TTC549 (cell line): Measurements from ENCODE around the gene RPS26.
"Not testable (repeated sequence)": the region's sequence is repeated elsewhere in the genome, so short reads cannot be mapped to it uniquely, and the experiment has no call there.

Experiments
- FAIRE-seq: peaks from 2 replicates; lab custom pipeline; 2012; peaks lifted over from hg19 to GRCh38; lab: Jason Lieb, UNC

The RPS26 gene

GRCh38 chr12:56041552-56042429 is at the start of gene RPS26:
Gene RPS26, plus strand, starts transcription at chr12:56041918. Its CDS starts 249 bp downstream, at chr12:56042167.
- no peak for FAIRE-seq

DNA sequence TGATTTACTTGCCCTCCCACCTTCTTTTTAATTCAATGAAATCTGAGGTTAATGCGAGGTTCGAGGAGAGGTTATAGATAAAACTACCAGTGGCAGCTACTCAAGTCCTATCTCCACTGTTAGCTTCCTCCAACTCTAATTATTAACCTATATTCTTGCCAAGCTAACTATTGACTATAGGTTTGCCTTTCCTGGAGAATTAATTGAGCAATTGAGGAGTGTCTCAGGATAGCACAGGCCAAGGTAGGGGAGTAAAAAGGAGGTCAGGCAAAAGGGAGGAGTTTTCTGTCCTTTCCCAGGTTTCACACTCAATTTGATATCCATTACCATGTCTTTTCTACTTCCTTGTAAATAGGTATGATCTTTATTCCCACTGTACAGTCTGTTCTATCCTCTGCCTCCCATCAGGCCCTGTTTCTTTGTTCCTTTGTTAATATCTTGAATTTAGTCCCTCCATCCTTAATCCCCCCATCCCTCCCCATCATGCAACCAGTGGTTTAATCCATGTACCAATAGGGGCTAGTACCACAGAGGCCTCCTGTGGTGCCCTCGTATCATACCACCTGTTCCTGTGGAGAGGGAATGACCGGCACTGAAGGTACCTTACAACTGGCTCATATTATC is 48.4 kb upstream of the RPS26 start:
- no peak for FAIRE-seq

DNA sequence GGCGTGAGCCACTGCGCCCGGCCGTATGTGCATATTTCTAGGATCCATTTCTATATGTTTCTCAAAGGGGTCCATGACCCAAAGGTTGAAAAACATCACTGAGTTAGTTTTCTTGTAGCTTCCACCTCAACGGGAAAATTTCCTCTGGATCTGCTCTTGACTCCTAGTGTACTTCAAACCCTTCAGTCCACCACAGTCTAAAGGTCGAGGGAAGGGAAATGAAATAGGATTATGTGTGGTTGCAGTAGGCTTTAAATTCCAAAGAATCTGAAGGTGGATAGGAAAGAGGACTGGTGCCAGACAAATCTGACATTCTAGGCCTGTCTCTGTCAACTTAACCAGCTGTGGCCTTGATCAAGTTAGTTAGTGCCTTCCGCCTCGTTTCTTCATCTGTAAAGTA is 46.4 kb upstream of the RPS26 start:
- FAIRE-seq, result no peak

DNA sequence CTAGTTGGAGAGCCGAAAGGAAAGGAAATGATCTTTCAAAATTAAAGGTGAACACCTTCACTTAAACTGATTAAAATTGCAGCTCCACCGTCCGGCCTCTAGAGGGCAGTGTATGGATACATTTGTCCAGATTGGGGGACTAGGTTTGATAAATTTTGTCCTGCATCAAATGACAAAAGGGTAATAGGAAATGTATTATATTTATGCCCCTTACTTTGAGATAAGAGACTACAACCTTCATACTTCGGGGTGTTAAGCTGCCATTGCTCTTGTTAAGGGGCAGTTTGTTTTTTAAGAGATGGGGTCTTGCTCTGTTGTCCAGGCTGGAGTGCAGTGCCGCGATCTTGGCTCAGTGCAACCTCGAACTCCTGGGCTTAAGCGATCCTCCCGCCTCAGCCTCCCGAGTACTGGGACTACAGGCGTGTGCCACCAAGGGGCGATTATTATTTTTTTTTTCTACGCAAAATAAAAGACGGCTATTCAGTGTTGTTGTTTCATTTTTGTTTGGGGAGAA is 45.5 kb upstream of the RPS26 start:
- FAIRE-seq, result peak; percentile 52

DNA sequence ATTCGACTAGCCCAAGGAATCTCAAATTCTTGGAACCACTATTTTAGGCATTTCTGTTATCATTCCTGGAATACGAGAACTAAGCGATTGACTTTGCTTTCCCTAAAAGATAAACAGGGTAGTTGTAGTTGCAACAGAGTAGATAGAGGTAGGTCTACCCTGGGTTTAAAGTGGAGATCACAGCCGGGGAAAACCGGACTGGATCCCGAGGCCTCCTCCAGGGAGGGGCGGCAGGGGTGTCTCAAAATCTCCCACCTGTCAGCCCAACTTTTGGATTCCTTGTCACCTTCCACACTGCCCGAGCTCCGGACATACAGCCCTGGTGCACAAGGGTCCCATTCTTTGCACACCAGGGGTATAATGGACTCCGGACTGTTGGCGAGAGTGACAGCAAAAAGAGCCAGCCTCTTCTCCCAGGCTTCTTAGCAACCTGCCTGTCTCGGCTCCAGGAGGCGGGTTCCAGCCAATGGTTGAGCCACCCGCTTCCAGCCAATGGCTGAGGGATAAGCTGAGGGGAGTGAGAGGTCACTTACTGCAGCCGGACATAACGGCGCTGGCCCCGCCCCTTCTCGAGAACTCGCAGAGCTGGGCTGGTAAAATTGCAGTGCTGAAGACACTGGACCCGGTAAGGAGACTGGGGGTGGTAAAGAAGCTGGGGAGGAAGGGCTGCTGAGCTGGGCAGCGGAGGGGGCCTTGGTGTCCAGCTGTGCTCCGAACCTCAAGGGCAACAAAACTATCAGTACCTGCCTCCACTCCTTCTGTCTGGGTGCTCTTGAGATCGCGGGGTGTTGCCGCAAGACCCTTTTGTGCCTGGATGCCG is 44.8 kb upstream of the RPS26 start, which contains the start of gene SUOX:
TSS of gene SUOX (plus strand) at position 562 of the 820 bp plus-strand sequence. CDS start 4,946 bp downstream, outside the sequence.
- peak; percentile 94 for FAIRE-seq

DNA sequence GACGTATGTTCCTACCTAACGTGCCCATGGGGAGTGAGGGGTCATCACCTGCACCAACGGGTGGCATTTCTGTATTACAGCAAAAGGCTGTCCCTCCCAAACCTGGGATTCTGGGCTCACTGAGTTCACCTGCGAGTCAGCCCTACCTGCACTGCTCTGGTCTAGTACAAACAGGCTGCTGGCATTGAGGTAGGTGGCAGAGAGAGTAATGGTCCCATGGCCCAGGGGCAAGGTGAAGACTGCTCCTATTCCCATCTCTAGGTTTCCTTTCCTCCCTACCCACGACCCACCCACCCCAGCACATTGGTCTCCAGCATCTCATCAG is 44.2 kb upstream of the RPS26 start:
- FAIRE-seq, result no peak

- not testable (repeated sequence) for FAIRE-seq
Observed at GRCh38 chr12:55999522-55999921, 42.2 kb upstream of the RPS26 start.

DNA sequence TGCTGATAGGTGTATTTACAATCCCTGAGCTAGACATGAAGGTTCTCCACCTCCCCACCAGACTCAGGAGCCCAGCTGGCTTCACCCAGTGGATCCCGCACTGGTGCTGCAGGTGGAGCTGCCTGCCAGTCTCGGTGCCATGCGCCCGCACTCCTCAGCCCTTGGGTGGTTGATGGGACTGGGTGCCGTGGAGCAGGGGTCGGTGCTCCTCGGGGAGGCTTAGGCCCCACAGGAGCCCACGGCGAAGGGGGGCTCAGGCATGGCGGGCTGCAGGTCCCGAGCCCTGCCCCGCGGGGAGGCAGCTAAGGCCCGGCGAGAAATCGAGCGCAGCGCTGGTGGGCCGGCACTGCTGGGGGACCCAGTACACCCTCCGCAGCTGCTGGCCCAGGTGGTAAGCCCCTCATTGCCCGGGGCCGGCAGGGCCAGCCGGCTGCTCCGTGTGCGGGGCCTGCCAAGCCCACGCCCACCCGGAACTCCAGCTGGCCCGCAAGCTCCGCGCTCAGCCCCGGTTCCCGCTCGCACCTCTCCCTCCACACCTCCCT is 41.6 kb upstream of the RPS26 start:
- FAIRE-seq, result not testable (repeated sequence)

DNA sequence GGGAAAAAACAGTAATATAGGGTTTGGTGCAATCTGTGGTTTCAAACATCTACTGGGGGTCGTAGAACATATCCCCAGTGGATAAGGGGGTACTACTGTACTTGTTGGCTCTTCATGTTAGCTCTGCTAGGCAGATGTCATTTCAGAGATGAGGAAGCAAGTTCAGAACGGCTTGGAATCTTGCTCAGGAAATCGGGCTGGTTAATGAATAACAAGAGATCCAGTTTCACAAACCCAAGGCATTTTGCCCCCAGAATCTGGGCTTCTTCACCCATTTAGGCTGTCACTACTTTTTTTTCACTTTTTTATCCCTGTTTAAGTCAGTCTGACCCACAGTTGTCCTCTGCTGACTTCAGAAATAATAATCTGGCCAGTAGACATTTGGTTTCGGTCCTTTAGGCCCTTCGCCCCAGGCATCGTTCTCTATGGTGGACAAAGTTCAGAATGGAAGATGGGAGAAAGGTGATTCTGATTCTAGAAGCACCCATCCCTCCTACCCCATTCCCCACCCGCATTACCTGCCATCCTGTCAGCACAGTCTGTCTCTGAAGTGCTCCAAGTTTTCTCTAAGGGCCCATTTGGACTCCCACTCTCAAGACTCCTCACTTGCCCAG is 40.1 kb upstream of the RPS26 start:
- FAIRE-seq, result no peak

- FAIRE-seq, result not testable (repeated sequence)
Observed at GRCh38 chr12:56003376-56003775, 38.3 kb upstream of the RPS26 start.

GRCh38 chr12:56004211-56004610 is 37.5 kb upstream of the RPS26 start:
- no peak for FAIRE-seq

GRCh38 chr12:56007564-56008559 is 33.9 kb upstream of the RPS26 start:
- FAIRE-seq, result no peak

- FAIRE-seq, result no peak
Observed at GRCh38 chr12:56010111-56010570, 31.6 kb upstream of the RPS26 start.

DNA sequence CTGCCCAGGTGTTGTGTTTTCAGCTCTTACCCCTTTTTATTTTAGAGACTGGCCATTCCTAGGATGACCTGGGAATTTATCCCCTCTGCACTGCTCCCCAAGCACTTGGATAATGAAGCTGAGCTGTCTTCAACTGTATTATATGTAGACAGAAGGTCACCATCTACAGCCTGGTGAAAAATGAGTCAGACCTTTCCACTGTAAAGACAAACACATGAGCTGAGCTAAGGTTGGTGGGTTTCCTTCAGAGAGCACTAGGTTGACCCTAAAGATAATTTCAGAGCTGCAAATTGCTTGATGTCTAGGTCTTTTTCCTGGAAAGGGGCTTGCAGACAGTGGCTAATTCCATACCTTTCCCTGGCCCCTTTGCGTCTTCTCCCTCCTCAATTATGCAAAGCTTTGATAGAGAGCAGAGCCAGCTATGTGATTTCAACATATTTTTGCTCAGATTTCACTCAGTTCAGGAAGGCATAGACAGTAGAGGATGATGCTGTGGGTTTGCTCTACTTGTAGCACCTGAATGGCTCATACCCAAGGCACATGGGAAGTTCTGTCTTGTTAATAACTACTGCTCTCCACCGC is 30.1 kb upstream of the RPS26 start:
- FAIRE-seq, result no peak

- FAIRE-seq, result no peak
Observed at GRCh38 chr12:56013482-56013881, 28.2 kb upstream of the RPS26 start.

GRCh38 chr12:56014205-56014604 is 27.5 kb upstream of the RPS26 start:
- FAIRE-seq, result no peak

- no peak for FAIRE-seq
Observed at GRCh38 chr12:56017181-56017580, 24.5 kb upstream of the RPS26 start.

DNA sequence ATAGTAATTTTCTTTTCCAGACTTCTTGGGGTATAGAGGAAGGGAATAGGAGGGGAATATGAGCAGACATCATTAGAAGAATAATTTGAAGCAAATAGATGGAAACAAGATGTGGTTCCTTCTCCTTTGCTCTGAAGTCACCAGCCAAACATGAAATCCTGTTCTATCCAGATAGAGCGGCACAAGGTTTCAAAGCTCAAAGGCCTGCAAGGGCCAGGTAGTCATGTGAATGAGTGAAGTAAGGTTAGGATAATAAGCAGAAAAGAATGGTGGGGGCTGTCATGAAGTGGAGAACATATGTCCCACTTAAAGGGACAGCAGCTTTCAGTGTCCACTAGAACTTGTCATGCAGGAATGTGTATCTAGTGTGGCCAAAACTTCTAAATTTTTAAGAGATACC is 23.4 kb upstream of the RPS26 start:
- no peak for FAIRE-seq

GRCh38 chr12:56020423-56021184 is 21.1 kb upstream of the RPS26 start, which contains the start of gene IKZF4:
Gene IKZF4, plus strand, starts transcription at chr12:56021043. Its CDS starts 451 bp downstream, at chr12:56021494.
- FAIRE-seq, result no peak
